Panc1 (cell line): ENCODE results near the gene DGKD. TPM values are rescaled to one million over a fixed set of nuclear protein-coding genes. Genes with fewer than 3 reads are reported as not detected.

ENCODE experiments used
- ATAC-seq: fragments of 200-7000 bp; cut with Tn5 transposase; 2 replicates; pipeline ENCODE4 v1.9.1; 2020; ENCODE audit warnings: mild to moderate bottlenecking, moderate library complexity
- BruUV-seq: library from RNA; stranded (reverse); fragments of 400-500 nt; replicated peaks from 2 replicates; lab custom pipeline; 2021; lab: Mats Ljungman, UMichigan
- CTCF ChIA-PET: fragments of 300-600 bp; sonication (Branson Sonifier 250); formaldehyde crosslinking; loops from one replicate; lab custom pipeline; 2022; ENCODE audit warnings: antibody characterized with exemption; lab: Charles Lee
- POLR2A ChIA-PET: fragments of 300-600 bp; sonication (Branson Sonifier 250); formaldehyde crosslinking; loops from one replicate; lab custom pipeline; 2022; ENCODE audit warnings: antibody characterized with exemption; lab: Charles Lee
- DNase-seq: peaks from one replicate; pipeline ENCODE4 v3.0.0-alpha.2; 2010; ENCODE audit warnings: low read depth, low spot score
- H3K27ac ChIP-seq: 2 replicates; pipeline ENCODE4 v1.5.1; 2011; ENCODE audit warnings: mild to moderate bottlenecking, low read length, inconsistent platforms
- H3K27me3 ChIP-seq: fragments of 200-500 bp; sonication (Bioruptor generic); 2 replicates; pipeline ENCODE4 v1.6.0; 2014; ENCODE audit warnings: low read length, inconsistent platforms; ENCODE audit not compliant: control insufficient read depth, insufficient read depth
- H3K36me3 ChIP-seq: fragments of 200-500 bp; sonication (Bioruptor generic); 2 replicates; pipeline ENCODE4 v1.5.1; 2014; ENCODE audit warnings: inconsistent platforms, mild to moderate bottlenecking, low read length, moderate library complexity; ENCODE audit not compliant: control insufficient read depth, insufficient read depth
- H3K4me1 ChIP-seq: 2 replicates; pipeline ENCODE4 v1.5.1; 2011; ENCODE audit warnings: inconsistent platforms, mild to moderate bottlenecking, low read length, moderate library complexity; ENCODE audit not compliant: control insufficient read depth, insufficient read depth
- H3K4me3 ChIP-seq, 2 experiments: 2 replicates each; pipeline ENCODE4 v1.5.1; 2011 to 2012; ENCODE audit warnings: low read depth in 2 of 2, low read length in 2 of 2, mild to moderate bottlenecking in 2 of 2, inconsistent platforms in 1 of 2, moderate library complexity in 1 of 2
- H3K9me3 ChIP-seq: fragments of 200-500 bp; sonication (Bioruptor generic); 2 replicates; pipeline ENCODE4 v1.5.1; 2014; ENCODE audit warnings: low read depth, mild to moderate bottlenecking, inconsistent platforms, low read length, moderate library complexity; ENCODE audit not compliant: control insufficient read depth, insufficient read depth
- CTCF ChIP-seq: fragments of 450-650 bp; IDR thresholded peaks from 2 replicates; pipeline ENCODE4 v1.5.1; 2017; ENCODE audit warnings: mild to moderate bottlenecking
- POLR2AphosphoS5 ChIP-seq: IDR thresholded peaks from 2 replicates; pipeline ENCODE4 v1.6.1; 2012; ENCODE audit warnings: mild to moderate bottlenecking, low read depth, low read length, moderate library complexity
- REST ChIP-seq, 2 experiments: IDR thresholded peaks; 2 replicates each; pipeline ENCODE4 v1.6.1; 2011 to 2012; ENCODE audit warnings: low read depth in 2 of 2, control low read depth in 1 of 2, low read length in 1 of 2, mild to moderate bottlenecking in 1 of 2, moderate library complexity in 1 of 2; ENCODE audit not compliant: insufficient read depth in 1 of 2
- SIN3A ChIP-seq: IDR thresholded peaks from 2 replicates; pipeline ENCODE4 v1.6.1; 2012; ENCODE audit warnings: low read depth, mild to moderate bottlenecking, low read length, moderate library complexity, borderline replicate concordance; ENCODE audit not compliant: insufficient read depth
- TCF7L2 ChIP-seq: IDR thresholded peaks from 2 replicates; pipeline ENCODE4 v1.6.1; 2011; ENCODE audit warnings: mild to moderate bottlenecking, low read depth, low read length, inconsistent platforms
- in situ Hi-C: cut with HindIII; loops from 2 replicates; pipeline ENCODE4 v1.10.0; 2016; ENCODE audit warnings: low sequenced_read_pairs, low pct_unique_long_range_greater_than_20kb
- intact Hi-C: fragments of 100-400 bp; cut with micrococcal nuclease; formaldehyde crosslinking; loops from one replicate; pipeline ENCODE4 v1.10.0; 2022; ENCODE audit not compliant: unreplicated experiment
- total RNA-seq: library from RNA; stranded (reverse); gene quantifications from one replicate; pipeline ENCODE4 v1.2.1, GENCODE V29; 2021; ENCODE audit not compliant: unreplicated experiment

The DGKD gene
- total RNA-seq, 1 experiment from 2014 or later: 89.0 TPM

GRCh38 chr2:233489666-233490065, 135.4 kb downstream of the DGKD start:
- peaks cover 3% of the 10 kb centered on the region; the same call in 1 of the 2 replicates for H3K36me3 ChIP-seq
- peaks cover 21% of the 10 kb centered on the region for H3K4me1 ChIP-seq

GRCh38 chr2:233490831-233491230, 136.5 kb downstream of the DGKD start:
- Histone ChIP-seq H3K4me3 (no peak overlapping the region), H3K27ac (peak overlapping the region; percentile 61; the same call in 1 of the 2 replicates), H3K36me3 (0 out of 2 replicates have a peak, but pooled peaks cover 3% of the 10 kb centered on the region), H3K4me1 (peaks cover 21% of the 10 kb centered on the region), H3K27me3 (no peaks in the 10 kb centered on the region), H3K9me3 (no peaks in the 10 kb centered on the region)
- in situ Hi-C loops: no loop called here
- POLR2A ChIA-PET: no interaction called here
- intact Hi-C loops: no loop called here
- no peak for TF ChIP-seq TCF7L2
- TF ChIP-seq CTCF: no peak
- TF ChIP-seq SIN3A: no peak
- no peak for TF ChIP-seq POLR2AphosphoS5
- TF ChIP-seq REST (IDR thresholded peaks at IDR 0.05; ENCODE audit: insufficient read depth in 1 of 2, low read depth in 2 of 2, low read length in 1 of 2): no peak
- no TSS peak for BruUV-seq
- no peak for DNase-seq
- no peak for ATAC-seq
- CTCF ChIA-PET: no interaction called here

More at GRCh38 chr2:233489666-233490065, 135.4 kb downstream of the DGKD start:
- H3K27ac ChIP-seq: peak overlapping the region; percentile 81
- ATAC-seq (no peak), DNase-seq (no peak)
- in situ Hi-C loops: no loop called here
- ChIA-PET CTCF (no interaction called here), POLR2A (no interaction called here)
- intact Hi-C loops: loop anchor here (5.0 kb wide), 1 partner anchor 218 kb away; no protein-coding TSS in a partner anchor
- H3K27me3 ChIP-seq: no peaks in the 10 kb centered on the region
- TF ChIP-seq SIN3A: no peak
- no peak for TF ChIP-seq CTCF
- TF ChIP-seq TCF7L2: no peak
- TF ChIP-seq POLR2AphosphoS5: no peak
- TF ChIP-seq REST (IDR thresholded peaks at IDR 0.05; ENCODE audit: insufficient read depth in 1 of 2, low read depth in 2 of 2, low read length in 1 of 2): no peak
- no TSS peak for BruUV-seq
- H3K9me3 ChIP-seq: no peaks in the 10 kb centered on the region
- H3K4me3 ChIP-seq: no peak overlapping the region
